B cell (primary cell): ENCODE measurements around the gene PLD3. TPM values are rescaled to one million over a fixed set of nuclear protein-coding genes. Genes with fewer than 3 reads are reported as not detected.

Source experiments
- ATAC-seq: fragments of 200-7000 bp; cut with Tn5 transposase; one replicate; pipeline ENCODE4 v1.10.0; 2021; ENCODE audit warnings: low read depth, mild to moderate bottlenecking, moderate number of reproducible peaks, moderate library complexity
- CTCF ChIA-PET: fragments of 350-600 bp; sonication (Branson Sonifier 250); formaldehyde crosslinking; loops from one replicate; lab custom pipeline; 2021; ENCODE audit warnings: antibody characterized with exemption, inconsistent platforms; lab: Charles Lee
- POLR2A ChIA-PET: fragments of 350-600 bp; sonication (Branson Sonifier 250); formaldehyde crosslinking; loops from one replicate; lab custom pipeline; 2021; ENCODE audit warnings: antibody characterized with exemption; lab: Charles Lee
- DNase-seq: peaks from one replicate; pipeline ENCODE4 v3.0.0; 2013
- H2AFZ ChIP-seq: 2 replicates; pipeline ENCODE4 v1.6.1; 2012; ENCODE audit warnings: mild to moderate bottlenecking, low read depth, low read length; ENCODE audit not compliant: insufficient read depth, poor library complexity, severe bottlenecking
- H3K27ac ChIP-seq, 2 donors: 1 replicate in 1 of 2; 2 replicates in 1 of 2; pipeline ENCODE4 v1.5.1; 2012 to 2013; ENCODE audit warnings: low read length in 2 of 2, mild to moderate bottlenecking in 2 of 2, moderate library complexity in 1 of 2
- H3K27me3 ChIP-seq, 4 experiments: fragments of 200-600 bp in 1 of 4; sonication (generic) in 1 of 4; replicated peaks in 1 of 4; 1 replicate in 2 of 4; 2 replicates in 2 of 4; pipeline versions ENCODE4 v1.6.1 to v1.7.0; 2013 to 2016; ENCODE audit warnings: low read length in 3 of 4, mild to moderate bottlenecking in 2 of 4, mixed read lengths in 1 of 4, moderate library complexity in 1 of 4; ENCODE audit not compliant: insufficient read depth in 4 of 4, control insufficient read depth in 3 of 4; ENCODE audit errors: control extremely low read depth in 1 of 4
- H3K36me3 ChIP-seq, 2 experiments: replicated peaks in 1 of 2; 1 replicate in 1 of 2; 2 replicates in 1 of 2; pipeline versions ENCODE4 v1.6.1 to v1.7.1; 2013; ENCODE audit warnings: low read length in 1 of 2; ENCODE audit not compliant: insufficient read depth in 2 of 2, control insufficient read depth in 1 of 2; ENCODE audit errors: control extremely low read depth in 1 of 2, extremely low read depth in 1 of 2
- H3K4me1 ChIP-seq, 2 donors: fragments of 200-600 bp in 1 of 2; sonication (generic) in 1 of 2; 1 replicate in 1 of 2; 2 replicates in 1 of 2; pipeline versions ENCODE4 v1.5.1 to v1.6.1; 2013 to 2017; ENCODE audit warnings: low read length in 2 of 2; ENCODE audit not compliant: control insufficient read depth in 2 of 2, insufficient read depth in 2 of 2
- H3K4me2 ChIP-seq: replicated peaks from 2 replicates; pipeline ENCODE3; 2012; ENCODE audit warnings: mild to moderate bottlenecking, low read depth, low read length; ENCODE audit not compliant: poor library complexity, severe bottlenecking
- H3K4me3 ChIP-seq, 5 experiments: fragments of 200-600 bp in 1 of 5; sonication (generic) in 1 of 5; 1 replicate in 3 of 5; 2 replicates in 2 of 5; pipeline versions ENCODE4 v1.5.1 to v1.7.0; 2011 to 2016; ENCODE audit warnings: low read length in 4 of 5, mild to moderate bottlenecking in 4 of 5, low read depth in 2 of 5, control low read depth in 1 of 5, moderate library complexity in 1 of 5; ENCODE audit not compliant: insufficient read depth in 1 of 5; ENCODE audit errors: control extremely low read depth in 1 of 5, extremely low read depth in 1 of 5
- H3K79me2 ChIP-seq: fragments of 200-600 bp; sonication (generic); one replicate; pipeline ENCODE4 v1.6.0; 2016; ENCODE audit warnings: low read length; ENCODE audit not compliant: control insufficient read depth, insufficient read depth
- H3K9ac ChIP-seq: fragments of 200-600 bp; sonication (generic); 2 replicates; pipeline ENCODE4 v1.6.1; 2017; ENCODE audit warnings: mild to moderate bottlenecking, low read length, moderate library complexity
- H3K9me3 ChIP-seq, 3 donors: one replicate each; pipeline versions ENCODE4 v1.6.1 to v1.7.1; 2013; ENCODE audit warnings: low read length in 2 of 3; ENCODE audit not compliant: control insufficient read depth in 2 of 3, insufficient read depth in 1 of 3; ENCODE audit errors: control extremely low read depth in 1 of 3
- H4K20me1 ChIP-seq: 2 replicates; pipeline ENCODE4 v1.6.0; 2012; ENCODE audit warnings: mild to moderate bottlenecking, low read length; ENCODE audit not compliant: insufficient read depth, control insufficient read depth, poor library complexity, severe bottlenecking
- H3K27ac Mint-ChIP-seq: one replicate; pipeline ENCODE4 v1.8.0; 2021; ENCODE audit warnings: mixed read lengths
- H3K27me3 Mint-ChIP-seq: one replicate; pipeline ENCODE4 v1.8.0; 2021; ENCODE audit warnings: mixed read lengths
- H3K4me1 Mint-ChIP-seq: one replicate; pipeline ENCODE4 v1.8.0; 2021; ENCODE audit warnings: mixed read lengths
- H3K4me3 Mint-ChIP-seq: one replicate; pipeline ENCODE4 v1.8.0; 2021; ENCODE audit warnings: mixed read lengths
- H3K9me3 Mint-ChIP-seq: one replicate; pipeline ENCODE4 v1.8.0; 2022; ENCODE audit warnings: mixed read lengths; ENCODE audit not compliant: insufficient read depth
- CTCF ChIP-seq: fragments of 200-600 bp; IDR thresholded peaks from one replicate; pipeline ENCODE4 v1.8.0; 2022; ENCODE audit warnings: antibody characterized with exemption, mild to moderate bottlenecking
- EZH2 ChIP-seq: IDR thresholded peaks from 2 replicates; pipeline ENCODE4 v1.6.1; 2012; ENCODE audit warnings: borderline replicate concordance, low read depth, mild to moderate bottlenecking, moderate library complexity, low read length; ENCODE audit not compliant: insufficient read depth, poor library complexity, severe bottlenecking
- WGBS: methylation state at CpG from one replicate; pipeline ENCODE4 v1.1.5; 2013; ENCODE audit warnings: missing lambda C conversion rate; ENCODE audit not compliant: insufficient coverage; 5-methylcytosine and 5-hydroxymethylcytosine counted together
- intact Hi-C: fragments of 100-400 bp; cut with micrococcal nuclease; formaldehyde crosslinking; loops from one replicate; pipeline ENCODE4 v1.10.0; 2022
- polyA plus RNA-seq: library from polyadenylated mRNA; depleted of rRNA; stranded (reverse); fragments of >200 nt; gene quantifications from 2 replicates; pipeline ENCODE4 v1.2.3, GENCODE V29; 2012
- total RNA-seq, 2 donors: library from RNA; stranded (reverse); fragments of 120-200 nt in 1 of 2; gene quantifications; 1 replicate in 1 of 2; 2 replicates in 1 of 2; pipeline versions ENCODE4 v1.2.3 to v1.2.4, GENCODE V29; 2013 to 2022

Gene PLD3
- total and polyA plus RNA-seq, 2 donors (not counting 1 experiment from before 2014, with no cell fraction given) = 61.7 to 153 TPM

- H3K4me1 ChIP-seq = no peaks in the 10 kb centered on the region
- WGBS = 96% methylated on average over 10 of the region's 10 CpGs
- peaks cover 0 to 3% (median 0%) of the 10 kb centered on the region in 4 experiments for H3K27me3 ChIP-seq
- H4K20me1 ChIP-seq = no peaks in the 10 kb centered on the region
- DNase-seq (no peak), ATAC-seq (no peak)
- Mint-ChIP-seq H3K27me3 (no peaks in the 10 kb centered on the region), H3K4me1 (no peaks in the 10 kb centered on the region), H3K9me3 (no peaks in the 10 kb centered on the region), H3K27ac (no peak overlapping the region), H3K4me3 (no peak overlapping the region)
- no peak overlapping the region for H3K4me2 ChIP-seq
- no peak overlapping the region for H3K9ac ChIP-seq
- ChIA-PET CTCF (no interaction called here), POLR2A (no interaction called here)
- H3K27ac ChIP-seq = no peak overlapping the region
- H2AFZ ChIP-seq = no peak overlapping the region
- H3K9me3 ChIP-seq = no peaks in the 10 kb centered on the region
- H3K4me3 ChIP-seq = no peak overlapping the region
- intact Hi-C loops = no loop called here
- no peaks in the 10 kb centered on the region for H3K79me2 ChIP-seq
- H3K36me3 ChIP-seq = no peaks in the 10 kb centered on the region
- TF ChIP-seq CTCF = no peak
- no peak for TF ChIP-seq EZH2
Observed at GRCh38 chr19:40387155-40387554, 38.7 kb downstream of the PLD3 start.

GRCh38 chr19:40388481-40388880 lies 40.0 kb downstream of the PLD3 start:
- ATAC-seq = no peak
- Mint-ChIP-seq H3K4me3 (no peak overlapping the region), H3K9me3 (no peaks in the 10 kb centered on the region), H3K4me1 (no peaks in the 10 kb centered on the region), H3K27ac (no peak overlapping the region), H3K27me3 (no peaks in the 10 kb centered on the region)
- Histone ChIP-seq H3K4me3 (no peak overlapping the region), H3K4me1 (no peaks in the 10 kb centered on the region), H3K9me3 (no peaks in the 10 kb centered on the region), H3K27me3 (peaks cover 0 to 3% (median 0%) of the 10 kb centered on the region in 4 experiments), H3K27ac (no peak overlapping the region), H3K4me2 (no peak overlapping the region), H2AFZ (no peak overlapping the region), H4K20me1 (no peaks in the 10 kb centered on the region), H3K9ac (no peak overlapping the region), H3K79me2 (no peaks in the 10 kb centered on the region), H3K36me3 (no peaks in the 10 kb centered on the region)
- intact Hi-C loops = no loop called here
- no peak for TF ChIP-seq CTCF
- no peak for TF ChIP-seq EZH2
- ChIA-PET POLR2A (no interaction called here), CTCF (no interaction called here)
- no peak for DNase-seq
- WGBS = 83% methylated on average over 3 of the region's 3 CpGs
